ENCODE data around the gene LAMA2. TPM values are rescaled to one million over a fixed set of nuclear protein-coding genes. Genes with fewer than 3 reads are reported as not detected.

Gene LAMA2
- polyA plus RNA-seq, 4 donors = 30.8 to 46.0 (median 32.6) TPM

DNA sequence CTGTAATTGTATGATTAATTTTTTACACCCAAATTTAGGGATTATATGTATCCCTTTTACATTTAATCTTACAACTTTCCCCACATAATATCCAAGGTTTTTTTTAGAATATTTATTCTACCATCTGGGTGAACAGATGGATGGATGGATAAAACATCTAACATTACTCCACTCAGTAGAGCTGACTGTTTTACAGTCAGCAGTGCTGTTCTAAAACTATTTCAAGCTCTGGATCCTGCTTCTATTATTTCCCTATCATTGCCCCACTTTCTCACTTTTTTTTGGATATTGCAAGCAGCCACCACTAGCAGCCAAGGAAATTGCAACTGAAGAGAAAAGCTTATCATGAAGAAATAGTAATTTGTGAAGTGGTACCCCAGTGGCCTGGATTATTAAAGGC lies 653.3 kb downstream of the LAMA2 start:
- DNase-seq (ENCODE audit: low read depth in 4 of 4, low spot score in 3 of 4) = no peak

DNA sequence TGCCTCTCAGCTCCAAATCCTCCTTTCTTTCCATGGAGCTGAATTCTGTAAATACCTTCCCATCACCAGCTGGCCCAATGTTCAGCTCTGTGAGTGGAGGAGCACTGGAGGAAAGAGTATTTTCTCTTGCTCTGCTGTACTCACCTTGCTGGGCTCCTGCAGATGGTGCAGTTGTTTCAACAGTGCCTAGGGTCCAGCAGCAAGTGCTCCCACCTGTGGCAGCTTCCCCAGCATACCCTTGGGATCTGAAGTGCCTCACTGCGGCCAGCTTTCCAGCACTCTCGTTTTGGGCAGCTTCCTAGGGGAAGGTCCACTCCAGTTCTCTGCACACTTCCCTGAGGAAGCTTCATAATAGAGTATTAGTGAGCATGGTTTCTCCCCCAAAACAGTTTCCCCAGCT lies 656.1 kb downstream of the LAMA2 start:
- DNase-seq (ENCODE audit: low read depth in 4 of 4, low spot score in 3 of 4) = no peak

GRCh38 chr6:129542705-129543104 lies 659.8 kb downstream of the LAMA2 start:
- no peak for DNase-seq (ENCODE audit: low read depth in 4 of 4, low spot score in 3 of 4)

DNA sequence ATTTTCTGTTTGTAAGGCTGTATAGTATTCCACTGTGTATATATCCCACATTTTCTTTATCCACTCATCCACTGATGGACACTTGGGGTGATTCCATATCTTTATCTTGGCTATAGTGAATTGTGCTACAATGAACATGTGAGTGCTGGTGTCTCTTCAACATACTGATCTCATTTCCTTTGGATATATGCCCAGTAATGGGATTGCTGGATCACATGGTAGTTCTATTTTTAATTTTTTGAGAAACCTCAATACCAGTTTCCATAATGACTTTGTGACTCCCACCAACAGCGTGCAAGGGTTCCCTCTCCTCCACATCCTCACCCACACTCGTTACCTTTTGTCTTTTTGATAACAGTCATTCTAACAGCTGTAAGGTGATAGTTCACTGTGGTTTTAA lies 661.0 kb downstream of the LAMA2 start:
- no peak for DNase-seq (ENCODE audit: low read depth in 4 of 4, low spot score in 3 of 4)

DNA sequence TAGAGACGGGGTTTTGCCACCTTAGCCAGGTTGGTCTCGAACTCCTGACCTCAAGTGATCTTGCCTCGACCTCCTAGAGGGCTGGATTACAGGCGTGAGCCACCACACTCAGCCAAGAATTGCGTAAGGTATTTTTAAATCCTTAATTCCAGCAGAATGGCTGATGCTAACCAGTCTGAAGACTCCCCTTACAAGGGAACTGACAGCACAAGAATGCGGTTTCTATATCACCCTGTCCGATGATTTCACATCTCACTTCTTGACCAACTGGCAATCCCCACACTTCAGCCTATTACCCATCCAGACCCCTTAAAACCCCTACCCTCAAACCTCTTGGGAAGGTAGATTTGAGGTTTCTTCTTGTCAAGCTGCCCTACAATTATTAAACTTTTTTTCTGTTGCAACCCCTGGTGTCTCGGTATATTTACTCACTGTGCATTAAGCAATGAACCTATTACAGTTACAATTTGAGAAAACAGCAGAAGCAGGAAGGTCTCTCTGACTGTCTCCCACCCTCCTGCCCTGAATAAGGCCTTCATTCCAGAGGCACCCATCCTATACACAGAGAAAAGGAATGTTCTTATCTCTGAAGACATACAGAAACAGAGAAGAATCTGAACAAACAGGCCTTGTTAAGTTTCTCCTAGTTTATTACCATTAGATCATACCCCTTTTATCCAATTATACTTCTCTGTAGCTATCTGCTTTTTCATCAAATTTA lies 662.1 kb downstream of the LAMA2 start:
- DNase-seq (ENCODE audit: low read depth in 4 of 4, low spot score in 3 of 4) = no peak

GRCh38 chr6:129546702-129547101 lies 663.8 kb downstream of the LAMA2 start:
- DNase-seq (ENCODE audit: low read depth in 4 of 4, low spot score in 3 of 4) = no peak

GRCh38 chr6:129551486-129551885 lies 668.5 kb downstream of the LAMA2 start:
- DNase-seq (ENCODE audit: low read depth in 4 of 4, low spot score in 3 of 4) = no peak

- no peak for DNase-seq (ENCODE audit: low read depth in 4 of 4, low spot score in 3 of 4)
Measured at GRCh38 chr6:129552413-129552812, 669.5 kb downstream of the LAMA2 start.

DNA sequence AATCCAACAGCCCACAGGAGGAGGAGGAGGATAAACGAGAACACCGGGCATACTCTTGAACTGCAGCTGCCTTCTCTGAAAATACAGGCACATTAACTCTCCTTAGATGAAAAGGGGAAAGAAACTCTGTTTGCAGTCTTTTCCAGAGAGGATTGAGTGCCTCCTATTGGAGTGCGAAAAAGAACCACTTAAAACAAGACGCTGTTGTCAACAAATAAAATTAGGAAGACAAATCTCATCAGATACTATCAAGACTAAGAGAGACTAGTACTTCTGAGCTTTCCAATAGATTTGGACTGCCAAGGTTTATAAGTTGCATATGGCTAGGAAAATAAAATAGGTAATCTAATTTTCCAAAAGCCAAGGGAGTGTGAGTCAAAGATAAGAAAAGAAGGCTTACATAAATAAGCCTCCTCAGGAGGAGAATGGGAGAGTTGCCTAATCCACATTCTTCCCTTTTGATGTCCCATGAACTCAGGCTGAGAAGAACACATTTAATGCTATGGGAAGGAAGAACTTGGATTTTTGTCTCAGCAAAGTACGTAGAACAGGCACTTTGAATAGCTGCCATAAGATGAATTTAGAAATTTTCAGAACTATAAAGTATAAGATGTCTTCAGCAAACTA lies 672.4 kb downstream of the LAMA2 start:
- no peak for DNase-seq (ENCODE audit: low read depth in 4 of 4, low spot score in 3 of 4)

GRCh38 chr6:129558248-129558647 lies 675.3 kb downstream of the LAMA2 start:
- no peak for DNase-seq (ENCODE audit: low read depth in 4 of 4, low spot score in 3 of 4)

DNA sequence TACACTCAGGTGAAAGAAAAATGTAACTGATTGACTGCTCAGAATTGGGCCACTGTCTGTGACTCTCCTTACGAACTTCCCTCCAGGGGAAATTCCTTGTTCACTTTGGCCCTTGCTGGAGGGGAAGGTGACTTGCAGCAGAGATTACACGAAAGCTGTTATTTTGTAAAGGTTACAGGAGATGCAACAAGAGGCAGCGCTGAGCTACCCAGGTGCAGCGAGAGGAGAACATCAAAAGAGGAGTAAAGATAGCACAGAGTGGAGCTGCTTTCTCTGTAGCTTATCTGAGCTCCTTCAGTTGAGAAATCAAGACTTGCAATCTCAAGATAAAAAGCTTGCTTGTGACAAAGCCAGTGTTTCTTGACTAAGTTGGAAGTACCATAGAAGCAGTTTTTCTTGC lies 682.4 kb downstream of the LAMA2 start:
- no peak for DNase-seq (ENCODE audit: low read depth in 4 of 4, low spot score in 3 of 4)

GRCh38 chr6:129565811-129566210 lies 682.9 kb downstream of the LAMA2 start:
- DNase-seq (ENCODE audit: low read depth in 4 of 4, low spot score in 3 of 4) = no peak
